Measurements from ENCODE around the gene CEP85L.

CEP85L gene

DNA sequence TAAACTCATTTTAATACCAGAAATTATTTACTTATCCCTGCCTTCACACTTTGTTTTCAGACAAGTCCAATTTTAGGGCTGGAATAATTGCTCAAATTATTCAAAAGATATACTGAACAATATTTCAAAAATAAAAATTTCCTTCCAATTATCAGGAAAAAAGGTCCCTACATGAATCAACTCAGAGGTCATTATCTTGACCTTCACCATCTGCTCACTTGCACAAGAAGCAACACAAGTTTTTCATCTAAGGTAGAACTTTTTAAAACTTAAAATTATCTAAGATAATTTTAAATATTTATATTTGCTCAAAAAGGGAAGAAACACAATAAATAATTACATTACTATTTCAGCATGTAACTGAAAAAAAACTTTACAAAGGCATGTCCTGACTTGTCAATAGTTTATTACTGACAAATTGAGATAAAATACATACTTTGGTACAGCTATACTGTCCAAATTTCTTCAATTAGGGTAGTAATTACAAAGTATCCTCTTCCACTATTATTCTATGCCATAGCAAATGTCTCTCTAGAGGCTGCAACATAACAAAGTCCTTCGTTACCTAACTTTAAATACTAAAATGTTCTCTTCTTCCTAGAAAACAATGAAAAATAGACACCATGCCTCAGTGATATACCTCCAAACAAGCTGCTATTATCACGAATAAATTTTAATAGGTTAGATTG, 2.4 kb downstream of the CEP85L start:
- Histone ChIP-seq H3K4me3 (replicated peaks; ENCODE audit: insufficient read depth, low read length) (no peak overlapping the region), H3K27me3 (ENCODE audit: insufficient read depth, poor library complexity, severe bottlenecking) (peaks cover 30% of the 10 kb centered on the region), H3K27ac (replicated peaks) (no peak overlapping the region)
- DNase-seq (ENCODE audit: low read depth in 1 of 2, low spot score in 1 of 2), result no peak
- TF ChIP-seq SPI1 (IDR thresholded peaks at IDR 0.05; ENCODE audit: borderline replicate concordance, low read depth) (no peak), GABPA (IDR thresholded peaks at IDR 0.05; ENCODE audit: low read depth) (no peak)
- TF ChIP-seq, protein P1, sequence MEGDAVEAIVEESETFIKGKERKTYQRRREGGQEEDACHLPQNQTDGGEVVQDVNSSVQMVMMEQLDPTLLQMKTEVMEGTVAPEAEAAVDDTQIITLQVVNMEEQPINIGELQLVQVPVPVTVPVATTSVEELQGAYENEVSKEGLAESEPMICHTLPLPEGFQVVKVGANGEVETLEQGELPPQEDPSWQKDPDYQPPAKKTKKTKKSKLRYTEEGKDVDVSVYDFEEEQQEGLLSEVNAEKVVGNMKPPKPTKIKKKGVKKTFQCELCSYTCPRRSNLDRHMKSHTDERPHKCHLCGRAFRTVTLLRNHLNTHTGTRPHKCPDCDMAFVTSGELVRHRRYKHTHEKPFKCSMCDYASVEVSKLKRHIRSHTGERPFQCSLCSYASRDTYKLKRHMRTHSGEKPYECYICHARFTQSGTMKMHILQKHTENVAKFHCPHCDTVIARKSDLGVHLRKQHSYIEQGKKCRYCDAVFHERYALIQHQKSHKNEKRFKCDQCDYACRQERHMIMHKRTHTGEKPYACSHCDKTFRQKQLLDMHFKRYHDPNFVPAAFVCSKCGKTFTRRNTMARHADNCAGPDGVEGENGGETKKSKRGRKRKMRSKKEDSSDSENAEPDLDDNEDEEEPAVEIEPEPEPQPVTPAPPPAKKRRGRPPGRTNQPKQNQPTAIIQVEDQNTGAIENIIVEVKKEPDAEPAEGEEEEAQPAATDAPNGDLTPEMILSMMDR (IDR thresholded peaks at IDR 0.05; ENCODE audit: insufficient read depth, low read length), result no peak

DNA sequence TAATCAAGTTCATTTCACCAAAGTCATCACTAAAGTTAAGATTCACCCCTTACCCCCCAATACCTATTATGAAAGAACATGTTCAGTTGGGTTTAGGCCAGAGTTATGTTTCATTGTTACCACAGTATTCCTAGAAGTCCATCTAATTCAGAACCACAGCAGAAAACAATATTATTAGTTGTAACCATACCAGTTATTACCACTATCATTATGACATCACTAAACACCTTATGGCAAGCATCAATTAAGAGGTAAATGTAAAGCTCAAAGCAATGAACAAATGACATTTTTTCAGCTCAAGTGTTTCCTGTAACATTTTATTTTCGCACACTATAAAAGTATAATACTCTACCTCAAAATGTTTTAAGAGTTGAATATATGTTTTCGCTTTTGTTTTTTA, 4.4 kb downstream of the CEP85L start:
- H3K27ac ChIP-seq (replicated peaks), result no peak overlapping the region
- TF ChIP-seq, protein P2, sequence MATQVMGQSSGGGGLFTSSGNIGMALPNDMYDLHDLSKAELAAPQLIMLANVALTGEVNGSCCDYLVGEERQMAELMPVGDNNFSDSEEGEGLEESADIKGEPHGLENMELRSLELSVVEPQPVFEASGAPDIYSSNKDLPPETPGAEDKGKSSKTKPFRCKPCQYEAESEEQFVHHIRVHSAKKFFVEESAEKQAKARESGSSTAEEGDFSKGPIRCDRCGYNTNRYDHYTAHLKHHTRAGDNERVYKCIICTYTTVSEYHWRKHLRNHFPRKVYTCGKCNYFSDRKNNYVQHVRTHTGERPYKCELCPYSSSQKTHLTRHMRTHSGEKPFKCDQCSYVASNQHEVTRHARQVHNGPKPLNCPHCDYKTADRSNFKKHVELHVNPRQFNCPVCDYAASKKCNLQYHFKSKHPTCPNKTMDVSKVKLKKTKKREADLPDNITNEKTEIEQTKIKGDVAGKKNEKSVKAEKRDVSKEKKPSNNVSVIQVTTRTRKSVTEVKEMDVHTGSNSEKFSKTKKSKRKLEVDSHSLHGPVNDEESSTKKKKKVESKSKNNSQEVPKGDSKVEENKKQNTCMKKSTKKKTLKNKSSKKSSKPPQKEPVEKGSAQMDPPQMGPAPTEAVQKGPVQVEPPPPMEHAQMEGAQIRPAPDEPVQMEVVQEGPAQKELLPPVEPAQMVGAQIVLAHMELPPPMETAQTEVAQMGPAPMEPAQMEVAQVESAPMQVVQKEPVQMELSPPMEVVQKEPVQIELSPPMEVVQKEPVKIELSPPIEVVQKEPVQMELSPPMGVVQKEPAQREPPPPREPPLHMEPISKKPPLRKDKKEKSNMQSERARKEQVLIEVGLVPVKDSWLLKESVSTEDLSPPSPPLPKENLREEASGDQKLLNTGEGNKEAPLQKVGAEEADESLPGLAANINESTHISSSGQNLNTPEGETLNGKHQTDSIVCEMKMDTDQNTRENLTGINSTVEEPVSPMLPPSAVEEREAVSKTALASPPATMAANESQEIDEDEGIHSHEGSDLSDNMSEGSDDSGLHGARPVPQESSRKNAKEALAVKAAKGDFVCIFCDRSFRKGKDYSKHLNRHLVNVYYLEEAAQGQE (IDR thresholded peaks at IDR 0.05; ENCODE audit: insufficient replicate concordance, low read depth), result no peak
- TF ChIP-seq GABPA (IDR thresholded peaks at IDR 0.05; ENCODE audit: low read depth) (no peak), SPI1 (IDR thresholded peaks at IDR 0.05; ENCODE audit: borderline replicate concordance, low read depth) (no peak), POLR2AphosphoS5 (IDR thresholded peaks at IDR 0.05; ENCODE audit: low read depth) (no peak)
- TF ChIP-seq, protein P1 (IDR thresholded peaks at IDR 0.05; ENCODE audit: insufficient read depth, low read length), result no peak
- peaks cover 24% of the 10 kb centered on the region for H3K27me3 ChIP-seq (ENCODE audit: insufficient read depth, poor library complexity, severe bottlenecking)
- DNase-seq (ENCODE audit: low read depth in 1 of 2, low spot score in 1 of 2), result no peak
- no peak overlapping the region for H3K4me3 ChIP-seq (replicated peaks; ENCODE audit: insufficient read depth, low read length)

DNA sequence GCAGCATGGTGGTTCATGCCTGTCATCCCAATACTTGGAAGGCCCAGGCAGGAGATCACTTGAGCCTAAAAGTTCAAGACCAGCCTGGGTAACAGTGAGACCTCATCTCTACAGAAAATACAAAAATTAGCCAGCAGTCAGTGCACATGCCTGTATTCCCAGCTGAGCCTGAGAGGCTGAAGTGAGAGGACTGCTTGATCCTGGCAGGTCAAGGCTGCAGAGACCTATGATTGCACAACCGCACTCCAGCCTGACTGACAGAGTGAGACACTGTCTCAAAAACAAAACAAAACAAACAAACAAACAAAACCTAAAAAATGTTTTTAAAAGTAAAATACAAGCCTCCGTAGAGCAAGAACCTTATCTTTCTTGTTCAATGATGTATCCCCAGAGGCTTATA, 6.0 kb downstream of the CEP85L start:
- Histone ChIP-seq H3K4me3 (replicated peaks; ENCODE audit: insufficient read depth, low read length) (no peak overlapping the region), H3K27ac (replicated peaks) (no peak overlapping the region), H3K27me3 (ENCODE audit: insufficient read depth, poor library complexity, severe bottlenecking) (peaks cover 15% of the 10 kb centered on the region)
- TF ChIP-seq, protein P1 (IDR thresholded peaks at IDR 0.05; ENCODE audit: insufficient read depth, low read length), result no peak
- TF ChIP-seq SPI1 (IDR thresholded peaks at IDR 0.05; ENCODE audit: borderline replicate concordance, low read depth), result no peak
- no peak for TF ChIP-seq GABPA (IDR thresholded peaks at IDR 0.05; ENCODE audit: low read depth)
- TF ChIP-seq, protein P2 (IDR thresholded peaks at IDR 0.05; ENCODE audit: insufficient replicate concordance, low read depth), result no peak
- TF ChIP-seq POLR2AphosphoS5 (IDR thresholded peaks at IDR 0.05; ENCODE audit: low read depth), result no peak
- DNase-seq (ENCODE audit: low read depth in 1 of 2, low spot score in 1 of 2), result no peak

DNA sequence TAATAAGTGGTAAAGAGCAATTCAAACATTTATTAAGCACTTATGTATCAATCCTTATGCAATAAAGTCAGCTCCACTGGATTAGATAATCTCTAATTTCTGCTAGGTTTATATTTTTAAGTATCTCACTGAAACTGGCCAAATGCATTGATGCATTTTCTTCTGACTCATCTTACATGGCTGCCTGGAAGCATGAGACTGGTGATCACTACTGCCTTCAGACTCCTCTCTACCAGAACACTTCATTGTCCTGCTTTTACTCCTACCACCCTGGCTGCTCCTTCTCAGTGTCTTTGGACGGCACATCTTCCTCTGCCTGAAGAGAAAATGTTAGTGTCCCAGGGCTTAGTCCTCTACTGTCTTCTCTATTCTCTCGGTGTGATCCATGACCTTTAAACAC, 7.4 kb downstream of the CEP85L start:
- no peak for DNase-seq (ENCODE audit: low read depth in 1 of 2, low spot score in 1 of 2)
- H3K4me3 ChIP-seq (replicated peaks; ENCODE audit: insufficient read depth, low read length), result no peak overlapping the region
- H3K27ac ChIP-seq (replicated peaks), result no peak overlapping the region
- H3K27me3 ChIP-seq (ENCODE audit: insufficient read depth, poor library complexity, severe bottlenecking), result peaks cover 2% of the 10 kb centered on the region
- no peak for TF ChIP-seq POLR2AphosphoS5 (IDR thresholded peaks at IDR 0.05; ENCODE audit: low read depth)
- TF ChIP-seq, protein P1 (IDR thresholded peaks at IDR 0.05; ENCODE audit: insufficient read depth, low read length), result no peak
